Upper lobe of left lung (tissue), 4 donors: ENCODE data around the gene TSHZ2.

Source experiments
- EP300 ChIP-seq, 4 donors: sonication (generic); formaldehyde crosslinking; IDR thresholded peaks; one replicate each; pipeline ENCODE4 v1.5.1; 2017; ENCODE audit warnings: antibody characterized with exemption in 4 of 4, control low read depth in 2 of 4
- POLR2A ChIP-seq, 4 donors: fragments of 450-650 bp; IDR thresholded peaks; one replicate each; pipeline ENCODE4 v1.5.1; 2016 to 2017; ENCODE audit warnings: antibody characterized with exemption in 4 of 4, mild to moderate bottlenecking in 2 of 4
- POLR2AphosphoS5 ChIP-seq, 2 donors: sonication (generic); formaldehyde crosslinking; IDR thresholded peaks; one replicate each; pipeline ENCODE4 v1.5.1; 2017; ENCODE audit warnings: antibody characterized with exemption in 2 of 2
- TF ChIP-seq, protein P1 (sequence below), 6 experiments: fragments of 450-650 bp in 4 of 6; fragments of 200-600 bp in 2 of 6; sonication (generic) in 2 of 6; IDR thresholded peaks; one replicate each; pipeline ENCODE4 v1.5.1; 2016 to 2019; ENCODE audit warnings: antibody characterized with exemption in 6 of 6

DNA sequence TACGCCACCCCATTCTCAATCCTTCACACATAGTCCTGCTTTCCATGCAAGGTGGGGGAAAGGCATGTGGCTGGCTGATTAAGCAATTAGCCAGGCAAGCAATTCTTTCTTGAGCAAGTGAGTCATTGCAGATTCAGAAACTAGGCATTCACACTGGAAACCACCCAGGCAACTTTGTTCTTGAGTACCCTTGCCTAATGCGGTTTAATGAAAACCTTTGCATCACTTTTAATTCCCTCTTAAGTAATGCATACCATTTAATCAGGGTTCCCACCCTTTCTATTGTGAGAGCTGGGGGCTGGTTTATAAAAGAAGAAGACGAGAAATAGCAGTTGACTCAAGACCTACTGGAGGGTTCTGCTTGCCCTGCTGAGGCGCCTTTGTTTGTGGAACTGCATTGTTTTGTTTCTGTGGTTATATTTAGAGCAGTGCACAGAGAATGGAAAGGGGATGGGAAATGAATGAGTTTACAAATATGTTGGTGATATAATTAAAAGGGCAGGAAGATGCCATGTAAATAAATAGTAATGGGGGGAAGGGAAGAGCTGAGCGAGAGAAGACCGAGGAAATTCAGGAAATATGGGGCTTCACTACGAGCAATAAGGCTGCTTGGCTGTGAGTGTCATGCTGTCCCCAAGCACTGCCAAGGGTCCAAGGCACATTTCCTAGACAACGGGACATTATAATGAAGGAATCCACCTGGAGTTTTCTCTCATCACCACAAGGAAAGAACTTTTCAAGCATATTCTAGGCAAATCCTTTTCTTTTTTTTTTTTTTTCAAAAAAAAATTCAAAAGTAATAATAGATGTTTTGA is 48.8 kb upstream of the TSHZ2 start:
- TF ChIP-seq, protein P1, sequence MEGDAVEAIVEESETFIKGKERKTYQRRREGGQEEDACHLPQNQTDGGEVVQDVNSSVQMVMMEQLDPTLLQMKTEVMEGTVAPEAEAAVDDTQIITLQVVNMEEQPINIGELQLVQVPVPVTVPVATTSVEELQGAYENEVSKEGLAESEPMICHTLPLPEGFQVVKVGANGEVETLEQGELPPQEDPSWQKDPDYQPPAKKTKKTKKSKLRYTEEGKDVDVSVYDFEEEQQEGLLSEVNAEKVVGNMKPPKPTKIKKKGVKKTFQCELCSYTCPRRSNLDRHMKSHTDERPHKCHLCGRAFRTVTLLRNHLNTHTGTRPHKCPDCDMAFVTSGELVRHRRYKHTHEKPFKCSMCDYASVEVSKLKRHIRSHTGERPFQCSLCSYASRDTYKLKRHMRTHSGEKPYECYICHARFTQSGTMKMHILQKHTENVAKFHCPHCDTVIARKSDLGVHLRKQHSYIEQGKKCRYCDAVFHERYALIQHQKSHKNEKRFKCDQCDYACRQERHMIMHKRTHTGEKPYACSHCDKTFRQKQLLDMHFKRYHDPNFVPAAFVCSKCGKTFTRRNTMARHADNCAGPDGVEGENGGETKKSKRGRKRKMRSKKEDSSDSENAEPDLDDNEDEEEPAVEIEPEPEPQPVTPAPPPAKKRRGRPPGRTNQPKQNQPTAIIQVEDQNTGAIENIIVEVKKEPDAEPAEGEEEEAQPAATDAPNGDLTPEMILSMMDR (IDR thresholded peaks at IDR 0.05) = no peak
- no peak for TF ChIP-seq POLR2A (IDR thresholded peaks at IDR 0.05)
- TF ChIP-seq POLR2AphosphoS5 (IDR thresholded peaks at IDR 0.05) = peak in 1 of 2 donors; percentile 17
- TF ChIP-seq EP300 (IDR thresholded peaks at IDR 0.05) = no peak
